Breast epithelium (tissue), 4 donors: ENCODE measurements around the gene GPR21. TPM values are rescaled to one million over a fixed set of nuclear protein-coding genes. Genes with fewer than 3 reads are reported as not detected.

Experiments used
- DNase-seq, 2 donors: peaks; one replicate each; pipeline ENCODE4 v3.0.0-alpha.2; 2019; ENCODE audit warnings: low spot score in 2 of 2
- H3K27ac ChIP-seq, 2 donors: fragments of 200-600 bp; sonication (generic) in 1 of 2; one replicate each; pipeline ENCODE4 v1.5.1; 2016 to 2019; ENCODE audit warnings: mild to moderate bottlenecking in 1 of 2
- H3K27me3 ChIP-seq, 2 donors: fragments of 200-600 bp; sonication (generic) in 1 of 2; one replicate each; pipeline versions ENCODE4 v1.5.1 to v1.6.0; 2017 to 2019; ENCODE audit warnings: control low read depth in 1 of 2, mild to moderate bottlenecking in 1 of 2
- H3K36me3 ChIP-seq: fragments of 200-600 bp; one replicate; pipeline ENCODE4 v1.5.1; 2019
- H3K4me1 ChIP-seq, 2 donors: fragments of 200-600 bp; sonication (generic); one replicate each; pipeline ENCODE4 v1.5.1; 2016 to 2019; ENCODE audit warnings: control low read depth in 1 of 2
- H3K4me3 ChIP-seq, 3 donors: fragments of 200-600 bp; sonication (generic); 1 replicate in 2 of 3; 2 replicates in 1 of 3; pipeline ENCODE4 v1.5.1; 2016 to 2019; ENCODE audit warnings: mild to moderate bottlenecking in 3 of 3, moderate library complexity in 2 of 3
- H3K9me3 ChIP-seq, 2 donors: fragments of 200-600 bp; sonication (generic) in 1 of 2; one replicate each; pipeline ENCODE4 v1.5.1; 2016 to 2019; ENCODE audit warnings: control low read depth in 1 of 2
- POLR2A ChIP-seq: fragments of 450-650 bp; IDR thresholded peaks from one replicate; pipeline ENCODE4 v1.6.1; 2016; ENCODE audit warnings: antibody characterized with exemption, mild to moderate bottlenecking, moderate library complexity
- POLR2AphosphoS5 ChIP-seq, 3 donors: sonication (generic); formaldehyde crosslinking; IDR thresholded peaks; one replicate each; pipeline ENCODE4 v1.6.1; 2017; ENCODE audit warnings: antibody characterized with exemption in 3 of 3
- intact Hi-C: fragments of 100-400 bp; cut with DNase I; formaldehyde crosslinking; loops from one replicate; pipeline ENCODE4 v1.15.1; 2023; ENCODE audit warnings: low total_unique reads
- total RNA-seq, 3 donors: library from RNA; depleted of rRNA; stranded (reverse); fragments of >200 nt; gene quantifications; one replicate each; pipeline ENCODE4 v1.1.0, GENCODE V29; 2016
- TF ChIP-seq, protein P1 (sequence below), 3 donors: fragments of 450-650 bp; IDR thresholded peaks; one replicate each; pipeline ENCODE4 v1.5.1; 2016 to 2017; ENCODE audit warnings: antibody characterized with exemption in 3 of 3, mild to moderate bottlenecking in 3 of 3, moderate library complexity in 3 of 3

GPR21 gene
- total RNA-seq, 3 donors from 2014 or later, result 3.3 to 6.7 TPM; not detected in 1

DNA sequence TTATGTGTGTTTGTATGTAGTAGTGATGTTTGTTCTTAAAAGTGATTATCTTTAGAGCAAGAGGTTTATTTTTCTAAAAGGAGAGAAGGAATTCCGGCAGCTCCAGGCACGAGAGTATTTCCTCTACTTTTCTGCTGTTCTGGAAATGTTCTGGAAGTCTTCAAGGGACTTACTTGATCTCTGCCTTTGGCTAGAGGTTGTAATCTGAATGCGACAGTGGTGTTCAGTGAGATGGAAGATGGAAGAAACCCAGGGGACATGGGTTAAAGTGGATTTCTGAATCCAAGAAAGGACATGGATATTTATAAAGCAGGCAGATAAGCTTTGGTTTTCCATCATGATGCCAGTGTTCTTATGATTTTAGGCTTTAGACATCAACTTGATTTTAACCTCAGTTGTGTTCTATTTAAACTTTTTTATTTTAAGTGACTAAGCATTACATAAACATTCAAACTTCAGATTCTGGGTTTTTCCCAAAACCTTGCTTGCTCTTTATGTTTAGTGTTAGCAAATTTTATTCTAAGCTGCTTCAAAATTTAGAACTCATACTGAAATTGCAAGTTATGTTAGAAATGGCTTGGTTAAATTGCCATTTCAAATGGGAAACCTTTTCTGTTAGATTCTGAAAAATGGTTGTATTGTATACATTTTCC, 3.6 kb downstream of the GPR21 start:
- DNase-seq, result no peak
- Histone ChIP-seq H3K36me3 (no peaks in the 10 kb centered on the region), H3K4me3 (no peak overlapping the region), H3K4me1 (no peaks in the 10 kb centered on the region), H3K9me3 (no peaks in the 10 kb centered on the region), H3K27ac (no peak overlapping the region), H3K27me3 (no peaks in the 10 kb centered on the region)
- TF ChIP-seq POLR2A (no peak), POLR2AphosphoS5 (IDR thresholded peaks at IDR 0.05) (no peak)
- TF ChIP-seq, protein P1, sequence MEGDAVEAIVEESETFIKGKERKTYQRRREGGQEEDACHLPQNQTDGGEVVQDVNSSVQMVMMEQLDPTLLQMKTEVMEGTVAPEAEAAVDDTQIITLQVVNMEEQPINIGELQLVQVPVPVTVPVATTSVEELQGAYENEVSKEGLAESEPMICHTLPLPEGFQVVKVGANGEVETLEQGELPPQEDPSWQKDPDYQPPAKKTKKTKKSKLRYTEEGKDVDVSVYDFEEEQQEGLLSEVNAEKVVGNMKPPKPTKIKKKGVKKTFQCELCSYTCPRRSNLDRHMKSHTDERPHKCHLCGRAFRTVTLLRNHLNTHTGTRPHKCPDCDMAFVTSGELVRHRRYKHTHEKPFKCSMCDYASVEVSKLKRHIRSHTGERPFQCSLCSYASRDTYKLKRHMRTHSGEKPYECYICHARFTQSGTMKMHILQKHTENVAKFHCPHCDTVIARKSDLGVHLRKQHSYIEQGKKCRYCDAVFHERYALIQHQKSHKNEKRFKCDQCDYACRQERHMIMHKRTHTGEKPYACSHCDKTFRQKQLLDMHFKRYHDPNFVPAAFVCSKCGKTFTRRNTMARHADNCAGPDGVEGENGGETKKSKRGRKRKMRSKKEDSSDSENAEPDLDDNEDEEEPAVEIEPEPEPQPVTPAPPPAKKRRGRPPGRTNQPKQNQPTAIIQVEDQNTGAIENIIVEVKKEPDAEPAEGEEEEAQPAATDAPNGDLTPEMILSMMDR (IDR thresholded peaks at IDR 0.05), result no peak
- intact Hi-C loops, result no loop called here

DNA sequence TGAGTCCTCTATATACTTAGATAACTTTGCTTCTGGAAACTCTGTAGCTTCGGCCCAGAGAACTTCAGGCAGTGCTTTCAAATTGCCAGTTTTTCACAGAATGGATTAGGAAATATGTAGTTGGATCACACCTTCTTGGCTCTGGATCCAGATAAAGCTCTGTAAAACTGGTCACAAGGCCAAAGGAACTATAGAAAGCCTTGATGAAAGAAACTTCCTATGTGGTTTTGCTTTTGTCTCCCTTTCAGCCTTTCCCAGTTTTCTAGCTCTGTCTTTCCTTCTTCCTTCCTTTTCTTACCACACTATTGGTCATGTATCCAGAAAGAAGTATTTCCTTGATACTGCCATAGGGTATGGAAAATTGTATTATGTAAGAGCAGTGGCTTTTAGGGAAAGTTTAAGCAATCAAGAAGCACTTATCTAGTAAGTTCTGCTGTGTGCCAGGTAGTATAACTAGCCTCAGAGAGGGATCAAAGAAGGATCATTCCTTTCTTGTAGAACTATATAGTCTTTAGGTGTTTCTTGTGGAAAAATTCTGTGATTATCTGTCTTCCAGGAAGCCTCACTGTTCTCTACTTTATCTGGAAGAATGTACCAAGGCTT, 6.3 kb downstream of the GPR21 start:
- Histone ChIP-seq H3K36me3 (no peaks in the 10 kb centered on the region), H3K4me3 (no peak overlapping the region), H3K27me3 (no peaks in the 10 kb centered on the region), H3K27ac (no peak overlapping the region), H3K9me3 (no peaks in the 10 kb centered on the region), H3K4me1 (no peaks in the 10 kb centered on the region)
- intact Hi-C loops, result no loop called here
- no peak for DNase-seq
- TF ChIP-seq POLR2A (no peak), POLR2AphosphoS5 (IDR thresholded peaks at IDR 0.05) (no peak)
- TF ChIP-seq, protein P1 (IDR thresholded peaks at IDR 0.05), result no peak

DNA sequence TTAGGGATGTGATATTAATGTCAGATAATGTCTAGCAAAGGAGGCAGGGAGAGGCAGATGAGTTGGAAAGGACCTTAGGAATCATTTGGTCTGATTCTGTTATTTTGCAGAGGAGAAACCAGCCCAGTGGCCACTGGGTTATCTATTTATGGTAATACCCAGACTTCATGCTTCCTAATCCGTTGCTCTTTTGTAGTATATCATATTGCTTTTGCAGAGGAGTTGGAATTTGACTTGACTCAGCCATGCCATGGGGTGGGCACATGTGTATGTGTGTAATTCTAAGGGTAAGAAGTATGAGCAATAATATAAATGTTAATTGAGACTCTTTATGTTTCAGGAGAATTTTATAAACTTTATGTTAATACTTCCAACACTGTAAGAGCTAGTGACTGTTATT, 7.3 kb downstream of the GPR21 start:
- H3K36me3 ChIP-seq, result no peaks in the 10 kb centered on the region
- no peaks in the 10 kb centered on the region for H3K4me1 ChIP-seq
- DNase-seq, result no peak
- no peak overlapping the region for H3K4me3 ChIP-seq
- no peak overlapping the region for H3K27ac ChIP-seq
- no peaks in the 10 kb centered on the region for H3K27me3 ChIP-seq
- intact Hi-C loops, result no loop called here
- H3K9me3 ChIP-seq, result no peaks in the 10 kb centered on the region
- TF ChIP-seq POLR2AphosphoS5 (IDR thresholded peaks at IDR 0.05), result no peak
- TF ChIP-seq POLR2A, result no peak
- TF ChIP-seq, protein P1 (IDR thresholded peaks at IDR 0.05), result no peak

DNA sequence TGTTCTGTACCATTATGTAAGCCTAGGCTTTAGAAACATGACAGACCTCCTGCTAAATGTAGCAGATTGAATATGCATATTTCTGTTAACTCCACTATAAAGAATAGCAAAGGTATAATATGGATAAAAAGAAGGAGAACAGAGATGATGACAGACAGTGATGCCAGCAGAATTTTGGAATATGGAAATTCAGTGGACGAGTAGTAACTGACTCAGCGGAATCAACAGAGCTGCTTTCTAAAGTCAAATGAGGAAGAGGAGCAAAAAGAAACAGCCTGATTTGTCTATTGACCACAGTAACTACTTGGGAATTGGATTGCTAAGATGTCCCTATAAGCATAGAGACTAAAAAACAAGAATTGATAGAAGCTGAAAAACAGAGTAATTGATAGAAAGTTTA, 8.0 kb downstream of the GPR21 start:
- intact Hi-C loops, result no loop called here
- TF ChIP-seq, protein P1 (IDR thresholded peaks at IDR 0.05), result no peak
- TF ChIP-seq POLR2A (no peak), POLR2AphosphoS5 (IDR thresholded peaks at IDR 0.05) (no peak)
- H3K4me1 ChIP-seq, result no peaks in the 10 kb centered on the region
- DNase-seq, result no peak
- H3K9me3 ChIP-seq, result no peaks in the 10 kb centered on the region
- no peaks in the 10 kb centered on the region for H3K36me3 ChIP-seq
- no peak overlapping the region for H3K4me3 ChIP-seq
- no peak overlapping the region for H3K27ac ChIP-seq
- no peaks in the 10 kb centered on the region for H3K27me3 ChIP-seq

DNA sequence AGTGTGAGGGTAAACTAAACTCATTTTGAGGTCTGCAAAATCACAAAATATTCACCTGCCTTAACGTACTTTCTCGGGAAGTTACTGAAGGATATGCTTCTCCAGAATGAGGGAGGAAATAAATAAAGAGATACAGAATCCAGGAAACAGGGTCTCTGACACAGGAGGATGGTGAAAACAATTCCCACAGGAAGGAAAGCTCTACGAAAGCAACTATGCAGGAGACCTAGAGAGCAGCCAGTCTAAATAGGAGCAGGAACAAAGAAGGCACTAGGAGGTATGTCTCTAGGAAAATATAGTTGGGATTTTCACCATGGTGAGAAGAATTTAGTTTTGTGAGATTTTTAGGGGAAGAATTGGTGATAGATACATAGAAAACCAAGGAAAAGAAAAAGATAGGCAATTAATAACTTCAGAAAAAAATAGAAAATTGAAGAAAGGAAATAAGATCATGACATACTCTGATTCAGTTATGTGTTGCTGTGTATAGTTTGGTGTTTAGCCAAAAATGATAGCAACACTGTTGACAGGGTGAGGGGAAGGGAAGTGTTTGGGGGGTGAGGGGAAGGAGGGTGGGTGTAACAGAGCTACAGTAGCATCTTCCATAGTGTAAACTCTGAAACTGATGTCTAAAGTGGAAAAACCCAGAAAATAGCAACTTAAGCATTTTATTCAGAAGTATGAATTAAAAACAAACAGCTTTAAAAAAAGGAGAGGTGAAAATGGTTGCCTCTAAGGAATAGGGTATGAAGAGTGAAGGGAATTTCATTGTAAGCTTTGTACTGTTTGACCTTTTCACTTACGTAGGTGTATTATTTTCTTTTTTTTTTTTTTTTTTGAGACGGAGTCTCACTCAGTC, 9.8 kb downstream of the GPR21 start:
- H3K36me3 ChIP-seq, result no peaks in the 10 kb centered on the region
- TF ChIP-seq POLR2AphosphoS5 (IDR thresholded peaks at IDR 0.05), result no peak
- TF ChIP-seq POLR2A, result no peak
- TF ChIP-seq, protein P1 (IDR thresholded peaks at IDR 0.05), result no peak
- H3K9me3 ChIP-seq, result no peaks in the 10 kb centered on the region
- no peak for DNase-seq
- H3K27me3 ChIP-seq, result no peaks in the 10 kb centered on the region
- H3K4me1 ChIP-seq, result no peaks in the 10 kb centered on the region
- no peak overlapping the region for H3K27ac ChIP-seq
- no peak overlapping the region for H3K4me3 ChIP-seq
- intact Hi-C loops, result no loop called here
